Measurements from ENCODE around the gene LPCAT1. TPM values are rescaled to one million over a fixed set of nuclear protein-coding genes. Genes with fewer than 3 reads are reported as not detected.

LPCAT1 gene
- total RNA-seq, 4 donors from 2014 or later, result 18.9 to 47.5 (median 29.2) TPM

DNA sequence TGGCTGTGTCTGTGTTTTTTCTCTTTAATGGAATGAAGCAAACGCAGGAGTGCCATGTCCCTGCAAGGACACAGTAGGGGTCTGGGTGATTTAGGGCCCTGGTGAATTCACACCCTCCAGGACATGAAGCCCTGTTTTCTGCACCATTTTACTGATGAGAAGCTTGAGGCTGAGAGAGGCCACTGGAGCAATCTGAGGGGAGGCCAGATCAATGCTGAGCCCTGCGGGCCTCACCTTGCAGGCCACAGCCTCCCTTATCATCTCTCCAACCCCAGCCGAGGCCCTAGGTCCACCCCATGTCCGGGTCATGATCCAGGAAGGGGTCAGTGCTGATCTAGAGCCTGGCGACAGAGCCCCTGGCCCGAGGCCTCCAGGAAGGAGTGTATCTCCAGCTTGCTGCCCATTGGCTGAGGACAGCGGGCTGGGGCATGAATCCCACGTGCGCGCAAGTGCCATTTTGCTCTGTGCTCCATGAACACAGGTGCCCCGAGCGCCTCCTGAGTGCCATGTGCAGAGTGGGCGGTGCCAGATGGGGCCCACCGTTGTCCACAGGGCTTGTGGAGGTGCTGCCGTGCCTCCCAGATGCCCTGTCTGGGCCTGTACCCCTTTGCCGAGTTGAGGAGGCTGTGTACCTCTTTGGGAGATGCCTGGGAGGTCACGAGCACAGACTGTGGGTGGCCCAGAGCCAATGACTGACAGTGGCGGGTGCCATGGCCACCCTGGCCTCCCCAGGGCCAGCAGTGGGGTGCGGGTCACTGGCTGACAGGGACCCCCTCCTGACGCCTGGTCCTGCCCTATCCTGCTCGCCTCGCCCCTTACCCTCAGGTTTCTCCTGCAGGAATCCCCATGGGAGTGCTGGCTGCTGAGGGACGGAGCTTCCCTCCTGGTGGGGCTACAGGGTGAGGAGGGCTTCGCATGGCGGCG, 32.3 kb upstream of the LPCAT1 start:
- TF ChIP-seq, protein P1, sequence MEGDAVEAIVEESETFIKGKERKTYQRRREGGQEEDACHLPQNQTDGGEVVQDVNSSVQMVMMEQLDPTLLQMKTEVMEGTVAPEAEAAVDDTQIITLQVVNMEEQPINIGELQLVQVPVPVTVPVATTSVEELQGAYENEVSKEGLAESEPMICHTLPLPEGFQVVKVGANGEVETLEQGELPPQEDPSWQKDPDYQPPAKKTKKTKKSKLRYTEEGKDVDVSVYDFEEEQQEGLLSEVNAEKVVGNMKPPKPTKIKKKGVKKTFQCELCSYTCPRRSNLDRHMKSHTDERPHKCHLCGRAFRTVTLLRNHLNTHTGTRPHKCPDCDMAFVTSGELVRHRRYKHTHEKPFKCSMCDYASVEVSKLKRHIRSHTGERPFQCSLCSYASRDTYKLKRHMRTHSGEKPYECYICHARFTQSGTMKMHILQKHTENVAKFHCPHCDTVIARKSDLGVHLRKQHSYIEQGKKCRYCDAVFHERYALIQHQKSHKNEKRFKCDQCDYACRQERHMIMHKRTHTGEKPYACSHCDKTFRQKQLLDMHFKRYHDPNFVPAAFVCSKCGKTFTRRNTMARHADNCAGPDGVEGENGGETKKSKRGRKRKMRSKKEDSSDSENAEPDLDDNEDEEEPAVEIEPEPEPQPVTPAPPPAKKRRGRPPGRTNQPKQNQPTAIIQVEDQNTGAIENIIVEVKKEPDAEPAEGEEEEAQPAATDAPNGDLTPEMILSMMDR (IDR thresholded peaks at IDR 0.05; ENCODE audit: low read depth), result no peak

DNA sequence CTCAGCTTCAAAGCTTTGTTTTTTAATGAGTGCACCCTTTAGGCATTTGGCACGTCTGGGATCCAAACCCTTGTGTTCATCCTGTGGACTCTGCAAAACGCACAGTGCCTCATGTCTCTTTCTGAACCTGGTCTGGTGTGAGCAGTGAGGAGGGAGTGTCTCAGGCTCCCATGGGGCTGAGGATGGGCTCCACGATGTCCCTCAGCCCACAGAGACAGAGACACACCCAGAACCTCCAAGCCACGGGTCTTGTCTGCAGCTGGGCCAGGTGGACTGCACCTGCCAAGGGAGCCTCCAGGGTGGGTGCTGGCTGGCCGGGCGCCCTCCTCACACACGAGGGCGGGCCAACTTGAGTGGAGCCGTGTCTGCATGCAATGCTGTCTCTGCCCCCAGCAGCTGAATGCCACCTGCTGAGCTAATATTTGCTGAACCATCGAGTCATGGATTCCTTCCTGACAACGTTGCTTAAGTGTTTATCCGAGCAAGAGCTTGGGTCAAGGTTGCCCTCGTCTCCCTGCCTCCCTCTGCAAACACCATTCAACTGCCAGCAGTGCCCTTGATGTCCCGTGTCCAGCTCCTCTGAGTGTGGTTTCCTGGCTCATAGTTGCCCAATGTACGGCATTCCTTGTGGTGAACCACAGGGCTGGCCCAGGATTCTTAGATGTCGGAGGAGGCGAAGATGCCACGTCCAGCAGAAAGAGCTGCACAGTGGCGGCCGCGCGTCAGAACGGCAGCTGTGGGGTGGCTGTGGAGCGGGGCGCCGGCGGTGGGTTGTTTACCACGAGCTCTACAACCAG, 31.4 kb upstream of the LPCAT1 start:
- TF ChIP-seq, protein P1 (IDR thresholded peaks at IDR 0.05; ENCODE audit: low read depth), result no peak

DNA sequence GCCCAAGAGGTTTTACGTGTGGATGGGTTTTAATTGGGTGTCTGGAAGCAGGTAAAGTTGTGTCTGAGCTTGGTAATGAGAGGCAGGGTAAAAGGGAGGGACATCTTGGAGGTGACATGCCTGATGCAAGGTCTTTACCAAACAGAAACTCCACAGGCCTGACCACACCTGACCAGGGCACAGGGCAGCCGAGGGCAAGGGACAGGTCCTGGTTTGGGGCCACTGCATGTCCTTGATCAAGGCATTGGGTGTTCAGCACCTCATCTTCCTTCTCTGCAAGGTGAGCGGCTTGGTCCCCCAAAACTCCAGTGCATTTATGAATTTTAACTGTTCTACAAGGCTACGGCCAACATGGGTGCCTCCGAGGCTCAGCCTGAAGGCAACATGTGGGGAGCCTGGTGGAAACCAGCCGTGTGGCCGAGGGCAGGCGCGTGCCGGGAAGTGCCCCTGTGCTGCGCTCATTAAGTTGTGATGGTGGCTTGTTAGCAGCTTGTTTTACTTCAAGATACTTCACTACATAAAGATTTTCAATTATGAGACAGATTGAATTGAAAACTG, 30.7 kb upstream of the LPCAT1 start:
- TF ChIP-seq, protein P1 (IDR thresholded peaks at IDR 0.05; ENCODE audit: low read depth), result no peak

DNA sequence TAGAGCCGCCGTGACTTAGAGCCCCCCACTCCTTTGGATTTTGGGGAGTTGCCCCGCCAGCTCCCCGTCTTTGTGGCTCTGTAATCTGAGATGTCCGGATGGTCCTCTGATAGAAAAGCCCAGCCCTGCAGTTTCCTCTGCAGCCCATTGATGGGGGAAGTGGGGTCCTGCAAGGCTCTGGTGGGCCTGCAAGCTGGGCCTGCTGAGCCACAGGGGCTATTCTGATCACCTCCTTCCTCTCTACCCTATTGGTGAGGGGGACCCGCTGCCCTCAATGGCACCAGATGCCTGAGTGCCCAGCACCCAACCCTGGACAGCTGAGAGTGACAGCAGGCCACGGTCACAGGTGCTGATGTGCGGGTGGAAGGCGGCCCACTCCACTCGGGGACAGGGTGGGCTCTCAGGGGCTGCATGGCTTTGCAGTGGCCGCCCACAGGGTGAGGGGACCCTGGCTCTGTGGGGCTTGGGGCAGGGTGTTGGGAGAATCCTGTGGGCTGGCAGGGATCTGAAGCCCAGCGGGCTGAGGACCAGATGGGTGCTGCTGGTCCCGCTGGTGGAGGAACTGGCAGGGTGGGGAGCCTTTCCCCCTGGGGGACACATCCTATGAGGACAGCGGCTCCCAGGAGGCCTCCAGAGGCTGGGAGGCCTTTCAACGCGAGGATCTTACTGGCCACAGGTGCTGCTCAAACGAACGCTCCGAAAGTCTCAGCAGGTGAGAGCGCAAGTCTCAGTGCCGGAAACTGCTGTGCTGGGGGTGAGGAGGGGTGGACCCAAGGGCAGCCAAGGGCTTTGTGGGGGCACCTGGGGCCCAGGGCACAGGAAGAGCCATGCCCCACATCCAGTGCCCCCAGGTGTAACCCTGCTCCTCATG, 30.0 kb upstream of the LPCAT1 start:
- TF ChIP-seq, protein P1 (IDR thresholded peaks at IDR 0.05; ENCODE audit: low read depth), result no peak

DNA sequence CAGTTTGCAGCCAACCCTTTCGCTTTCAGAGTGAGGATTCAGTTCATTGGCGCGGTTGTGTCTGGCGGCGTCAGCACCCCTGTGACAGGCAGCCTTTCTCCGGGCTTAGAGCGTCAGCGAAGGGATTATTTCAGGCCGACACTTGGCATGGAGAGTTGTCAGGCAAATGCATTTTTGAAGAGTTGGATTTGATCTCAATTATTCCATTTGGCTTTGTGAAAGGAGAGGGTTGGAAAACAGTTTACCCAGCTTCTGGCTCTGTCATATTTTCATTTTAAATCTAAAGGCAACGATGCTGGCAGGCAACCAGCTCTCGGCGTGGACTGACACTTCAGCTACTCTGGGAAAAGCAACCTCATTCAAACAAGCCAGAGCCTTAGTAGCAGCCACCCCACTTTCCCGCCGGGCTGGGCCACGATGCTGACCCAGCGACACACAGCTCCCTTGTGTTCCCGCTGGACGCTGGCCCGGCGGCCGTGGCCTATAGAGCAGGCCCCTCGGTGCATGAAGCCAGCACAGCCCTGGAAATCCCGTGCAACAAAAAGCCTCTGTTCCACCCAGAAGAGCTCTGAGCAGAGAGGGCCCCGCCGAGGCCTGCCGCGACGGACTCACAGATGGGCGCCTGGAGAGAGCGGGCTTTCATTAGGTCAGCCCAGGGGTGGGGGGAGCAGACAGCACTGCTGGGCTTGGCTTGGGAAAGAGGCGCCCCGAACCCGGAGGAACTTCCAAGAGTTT, 28.9 kb upstream of the LPCAT1 start:
- TF ChIP-seq, protein P1 (IDR thresholded peaks at IDR 0.05; ENCODE audit: low read depth), result no peak
